ENCODE data around the gene FHOD3.

The FHOD3 gene

DNA sequence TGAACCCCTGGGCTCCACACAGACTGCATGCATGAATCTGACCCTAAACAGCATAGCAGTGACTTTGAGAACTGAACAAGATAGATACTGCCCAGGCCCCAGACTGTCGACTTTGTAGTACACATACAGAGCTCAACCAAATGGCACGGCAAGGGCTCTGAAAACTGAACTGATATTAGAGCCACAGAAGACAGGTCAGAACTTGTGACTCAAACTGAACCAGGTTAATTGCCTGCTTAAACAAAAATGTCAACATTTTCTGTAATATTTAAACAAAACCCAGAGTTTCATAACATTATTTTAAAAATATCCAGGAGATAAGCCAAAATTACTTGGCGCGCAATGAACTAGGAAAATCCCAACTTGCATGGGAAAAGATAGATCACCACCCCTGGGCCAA, 271.0 kb downstream of the FHOD3 start:
- no peak for DNase-seq

DNA sequence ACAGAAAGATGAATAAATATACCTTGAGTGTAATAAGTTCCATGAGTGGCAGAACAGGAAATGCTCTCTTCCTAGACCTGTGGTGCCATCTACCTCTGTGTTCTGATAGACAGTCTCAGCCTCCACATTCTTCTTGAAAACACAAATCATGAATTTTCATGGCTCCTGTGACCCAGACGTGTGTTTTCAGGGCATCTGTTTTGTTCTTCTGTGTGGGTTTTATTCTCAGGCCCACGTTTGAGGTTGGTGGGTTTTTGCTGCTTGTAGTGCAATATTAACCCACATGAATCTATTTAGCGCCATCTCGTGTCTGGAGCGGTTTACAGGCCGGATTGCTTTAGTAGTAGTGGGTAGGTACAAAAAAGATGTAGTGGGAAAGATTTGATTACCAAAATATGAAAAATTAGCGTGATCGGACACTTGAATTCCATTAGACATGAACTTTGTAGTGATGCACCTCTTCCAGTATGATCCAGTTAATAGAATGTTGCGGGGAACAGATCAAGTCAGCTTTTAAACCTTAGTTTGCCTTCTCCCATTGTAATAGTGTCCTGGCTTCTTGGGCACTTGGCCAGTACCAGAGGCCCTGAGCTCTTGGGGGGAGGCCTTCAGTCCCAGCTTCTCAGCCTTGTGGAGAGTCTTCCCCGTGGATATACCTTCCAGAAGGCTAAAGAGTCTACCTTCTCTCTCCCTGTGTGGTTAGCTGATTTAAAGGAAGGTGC, 274.8 kb downstream of the FHOD3 start:
- no peak for DNase-seq

GRCh38 chr18:36576339-36576738, 278.8 kb downstream of the FHOD3 start:
- no peak for DNase-seq

- DNase-seq: no peak
These were observed 281.6 kb downstream of the FHOD3 start for GRCh38 chr18:36578871-36579710.

DNA sequence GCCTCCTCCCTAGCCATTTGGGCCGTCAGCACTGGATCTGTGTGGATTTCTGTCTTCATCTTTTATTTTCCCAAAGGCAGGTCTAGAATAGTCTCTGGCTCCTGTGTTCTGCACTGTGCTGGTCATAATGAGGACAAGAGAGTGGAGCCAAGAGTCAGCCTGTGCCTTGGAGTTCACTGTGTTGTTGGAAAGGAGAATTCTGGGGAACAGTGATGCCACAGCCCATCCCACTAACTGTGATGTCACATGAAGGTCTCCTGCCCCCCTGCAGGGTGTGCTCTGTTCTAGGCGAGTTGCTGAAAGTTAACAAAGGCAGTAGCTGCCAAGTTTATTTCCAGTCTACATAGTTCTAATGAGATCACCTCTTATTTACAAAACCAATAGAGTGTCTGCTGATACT, 282.8 kb downstream of the FHOD3 start:
- DNase-seq: no peak

GRCh38 chr18:36580874-36581750, 283.6 kb downstream of the FHOD3 start:
- DNase-seq: no peak

GRCh38 chr18:36582988-36583745, 285.7 kb downstream of the FHOD3 start:
- DNase-seq: no peak

DNA sequence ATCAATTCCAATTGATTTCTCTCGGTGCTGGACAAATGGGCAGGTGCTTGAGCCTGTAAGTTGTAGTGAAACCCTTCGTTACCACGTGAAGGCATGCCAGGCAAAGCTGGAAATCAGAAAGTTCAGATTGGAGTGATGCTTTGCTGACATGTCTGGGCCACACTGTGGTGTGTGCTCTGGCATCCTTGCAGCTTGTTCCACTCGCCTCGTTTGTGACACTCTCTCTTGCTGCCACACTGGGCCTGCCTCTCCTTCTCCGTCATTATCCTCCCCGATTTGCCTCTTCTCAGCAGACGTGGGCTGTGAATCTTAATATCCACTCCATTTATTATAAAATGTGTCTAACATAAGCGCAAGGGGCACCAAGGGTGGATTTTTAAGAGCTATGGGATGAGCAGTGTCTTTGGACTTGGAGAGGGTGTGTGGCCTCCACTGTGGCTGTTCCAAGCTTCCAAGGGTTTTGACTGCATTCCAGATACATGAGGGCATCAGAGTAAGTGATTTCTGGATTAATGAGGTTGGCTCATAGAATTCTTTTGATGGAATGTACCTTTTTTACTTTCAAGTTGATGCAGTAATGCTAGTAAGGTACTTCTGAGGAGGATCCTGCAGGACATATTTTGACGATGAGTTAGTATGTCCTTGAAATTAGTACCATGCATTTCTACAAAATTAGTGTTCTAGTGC, 292.5 kb downstream of the FHOD3 start:
- no peak for DNase-seq

- no peak for DNase-seq
These were observed 293.4 kb downstream of the FHOD3 start for GRCh38 chr18:36590621-36591580.

DNA sequence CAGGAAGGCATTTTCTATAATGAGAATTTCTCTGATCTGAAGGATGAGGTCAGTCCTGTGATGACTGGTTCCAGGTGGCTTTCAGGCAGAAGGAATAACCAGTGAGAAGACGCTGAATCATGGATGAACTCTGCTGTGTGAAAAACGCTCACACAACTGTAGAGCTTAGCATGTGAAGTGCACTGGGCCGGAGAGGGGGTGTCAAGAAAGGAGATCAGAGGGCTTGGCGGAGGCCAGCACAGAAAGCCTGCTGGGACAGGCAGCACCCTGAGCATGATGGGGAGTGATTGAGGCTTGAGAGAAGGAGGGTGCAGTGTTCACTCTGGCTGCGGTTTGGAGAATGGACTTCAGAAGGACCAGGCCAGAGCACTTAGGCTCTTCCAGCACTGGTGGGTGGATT, 294.8 kb downstream of the FHOD3 start:
- DNase-seq: no peak

- DNase-seq: no peak
These were observed 295.5 kb downstream of the FHOD3 start for GRCh38 chr18:36593001-36593400.

- no peak for DNase-seq
These were observed 296.1 kb downstream of the FHOD3 start for GRCh38 chr18:36593641-36594040.

DNA sequence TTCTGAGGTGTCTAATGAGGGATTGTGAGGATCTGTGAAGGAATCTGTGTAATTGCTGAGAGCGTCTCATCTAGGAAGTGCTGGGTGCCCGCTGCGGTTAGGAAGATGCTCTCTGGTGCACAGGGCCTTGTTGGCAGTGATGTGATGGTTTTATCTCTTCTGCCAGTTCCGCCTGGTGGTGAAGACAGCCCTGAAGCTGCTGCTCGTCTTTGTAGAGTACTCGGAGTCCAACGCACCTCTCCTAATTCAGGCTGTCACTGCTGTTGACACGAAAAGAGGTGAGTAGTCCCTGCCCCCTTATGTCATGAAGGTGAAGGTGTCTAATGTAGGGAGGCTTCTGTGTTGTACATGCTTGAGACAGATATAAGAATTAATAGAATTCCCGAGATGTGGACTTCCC, 297.1 kb downstream of the FHOD3 start:
- no peak for DNase-seq

DNA sequence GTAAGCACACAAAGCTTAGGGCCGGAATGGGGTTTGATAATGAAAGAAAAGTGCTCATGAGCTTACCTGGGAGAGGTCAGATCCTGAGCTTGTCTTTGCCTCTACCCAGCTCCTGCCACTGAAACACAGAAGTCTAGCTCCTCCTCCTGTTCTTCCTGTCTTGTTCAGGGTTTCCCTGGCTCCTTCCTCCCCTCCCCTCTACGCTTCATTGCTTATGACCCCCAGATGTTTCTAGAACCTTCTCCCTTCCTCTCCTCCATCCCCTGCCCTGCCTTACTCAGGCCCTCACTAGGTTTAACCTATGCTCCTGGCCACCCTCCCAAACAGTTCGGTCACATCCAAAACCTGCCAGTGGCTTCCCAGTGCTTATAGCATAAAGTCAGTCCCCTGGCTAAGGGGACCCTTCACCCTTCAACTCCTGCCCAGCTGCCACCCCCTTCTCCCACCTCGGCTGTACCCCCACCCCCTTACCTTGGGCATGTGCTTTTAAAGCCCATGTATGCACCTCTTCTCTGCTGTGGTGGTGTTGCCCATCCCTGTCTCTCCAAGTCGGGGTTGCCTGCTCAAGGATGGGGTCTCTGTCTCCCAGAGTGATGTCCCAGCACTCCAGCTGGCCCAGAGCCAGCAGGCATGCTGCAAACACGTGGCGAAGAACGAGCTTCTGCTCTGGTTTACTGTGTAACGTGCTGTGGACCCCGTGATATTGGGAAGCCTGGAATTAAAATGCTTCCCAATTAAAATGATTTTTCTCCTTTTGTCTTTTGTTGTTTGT, 297.7 kb downstream of the FHOD3 start:
- no peak for DNase-seq

DNA sequence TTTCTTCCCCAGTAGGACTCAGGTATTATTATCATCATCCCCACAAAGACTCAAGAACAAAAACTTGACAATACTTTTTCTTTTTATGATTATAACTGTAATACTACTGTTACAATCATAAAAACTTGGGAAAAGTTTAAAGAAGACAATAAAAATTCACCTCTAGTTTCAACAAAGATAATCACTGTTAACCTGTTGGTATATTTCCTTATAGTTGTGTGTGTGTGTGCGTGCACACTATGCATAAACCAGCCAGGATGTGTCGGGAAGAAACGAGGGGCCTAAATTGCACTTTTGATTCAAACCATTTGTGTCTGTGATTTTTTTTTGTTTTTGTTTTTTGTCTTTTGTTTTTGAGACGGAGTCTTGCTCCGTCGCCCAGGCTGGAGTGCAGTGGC, 298.3 kb downstream of the FHOD3 start:
- DNase-seq: no peak

GRCh38 chr18:36597636-36598035, 300.1 kb downstream of the FHOD3 start:
- no peak for DNase-seq

- no peak for DNase-seq
These were observed 303.0 kb downstream of the FHOD3 start for GRCh38 chr18:36600548-36600947.

GRCh38 chr18:36601316-36601715, 303.8 kb downstream of the FHOD3 start:
- no peak for DNase-seq

DNA sequence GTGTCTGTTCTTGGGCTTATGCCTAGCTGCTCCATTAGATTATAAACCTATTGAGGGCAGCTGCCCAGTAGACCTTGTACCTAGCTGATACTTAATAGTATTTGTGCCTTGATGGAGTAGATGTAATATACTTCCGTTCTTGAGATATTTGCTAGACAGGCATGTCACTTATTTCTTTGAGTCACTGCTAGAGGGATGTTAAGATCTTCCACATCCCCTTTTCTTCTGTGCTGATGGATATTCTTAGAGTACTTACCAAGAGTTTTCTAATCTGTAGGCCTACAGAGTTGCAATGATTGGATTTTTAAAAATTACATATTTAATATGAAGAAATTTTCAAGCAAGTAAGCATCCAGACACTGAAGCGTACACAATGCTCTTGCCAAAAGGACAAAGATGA, 304.6 kb downstream of the FHOD3 start:
- DNase-seq: no peak

GRCh38 chr18:36602620-36603019, 305.1 kb downstream of the FHOD3 start:
- DNase-seq: no peak
